GM18873 (cell line): Measurements from ENCODE around the gene GNAS-AS1.

ENCODE experiments used
- ATAC-seq: cut with Tn5 transposase; IDR thresholded peaks from one replicate; pipeline ENCODE4 v1.9.1; 2021; ENCODE audit warnings: mild to moderate bottlenecking, moderate library complexity, moderate number of reproducible peaks; ENCODE audit not compliant: unreplicated experiment, low FRiP score

GNAS-AS1 gene

GRCh38 chr20:58813369-58813768 lies 37.3 kb downstream of the GNAS-AS1 start:
- no peak for ATAC-seq

GRCh38 chr20:58811334-58811733 lies 39.4 kb downstream of the GNAS-AS1 start:
- no peak for ATAC-seq

GRCh38 chr20:58810879-58811250 lies 39.8 kb downstream of the GNAS-AS1 start:
- no peak for ATAC-seq

- ATAC-seq = no peak
Measured at GRCh38 chr20:58810116-58810878, 40.4 kb downstream of the GNAS-AS1 start.

GRCh38 chr20:58808271-58809046 lies 42.2 kb downstream of the GNAS-AS1 start:
- no peak for ATAC-seq

GRCh38 chr20:58807801-58808200 lies 42.9 kb downstream of the GNAS-AS1 start:
- no peak for ATAC-seq

- no peak for ATAC-seq
Measured at GRCh38 chr20:58803533-58803932, 47.2 kb downstream of the GNAS-AS1 start.

GRCh38 chr20:58802061-58802460 lies 48.6 kb downstream of the GNAS-AS1 start:
- ATAC-seq = no peak

GRCh38 chr20:58800134-58800871 lies 50.4 kb downstream of the GNAS-AS1 start:
- ATAC-seq = no peak

- ATAC-seq = no peak
Measured at GRCh38 chr20:58797371-58798338, 53.0 kb downstream of the GNAS-AS1 start.

- no peak for ATAC-seq
Measured at GRCh38 chr20:58795923-58796245, 54.8 kb downstream of the GNAS-AS1 start.

GRCh38 chr20:58795181-58795922 lies 55.4 kb downstream of the GNAS-AS1 start:
- ATAC-seq = no peak

GRCh38 chr20:58794510-58795180 lies 56.1 kb downstream of the GNAS-AS1 start:
- no peak for ATAC-seq

- no peak for ATAC-seq
Measured at GRCh38 chr20:58793512-58794420, 56.9 kb downstream of the GNAS-AS1 start.

GRCh38 chr20:58792426-58792825 lies 58.3 kb downstream of the GNAS-AS1 start:
- no peak for ATAC-seq

- ATAC-seq = no peak
Measured at GRCh38 chr20:58791286-58791685, 59.4 kb downstream of the GNAS-AS1 start.

- no peak for ATAC-seq
Measured at GRCh38 chr20:58790454-58790853, 60.2 kb downstream of the GNAS-AS1 start.
